Fibroblast of lung (primary cell): ENCODE data around the gene ZNF135. TPM values are rescaled to one million over a fixed set of nuclear protein-coding genes. Genes with fewer than 3 reads are reported as not detected.

Experiments used
- DNase-seq, 2 donors: peaks; one replicate each; pipeline versions ENCODE4 v3.0.0 to v3.0.0-alpha.2; 2010; ENCODE audit warnings: low read depth in 2 of 2
- H2AFZ ChIP-seq: 2 replicates; pipeline ENCODE4 v1.5.1; 2012; ENCODE audit warnings: low read length, control low read depth, inconsistent platforms
- H3K27ac ChIP-seq: 2 replicates; pipeline ENCODE4 v1.5.1; 2011; ENCODE audit warnings: low read length, control low read depth; ENCODE audit not compliant: insufficient read depth
- H3K27me3 ChIP-seq: 2 replicates; pipeline ENCODE4 v1.5.1; 2011; ENCODE audit warnings: mild to moderate bottlenecking, low read length; ENCODE audit not compliant: control insufficient read depth, insufficient read depth
- H3K36me3 ChIP-seq: 2 replicates; pipeline ENCODE4 v1.5.1; 2011; ENCODE audit warnings: low read length; ENCODE audit not compliant: control insufficient read depth, insufficient read depth
- H3K4me1 ChIP-seq: 2 replicates; pipeline ENCODE4 v1.5.1; 2011; ENCODE audit warnings: low read length; ENCODE audit not compliant: control insufficient read depth, insufficient read depth; ENCODE audit errors: extremely low read depth
- H3K4me2 ChIP-seq: 2 replicates; pipeline ENCODE4 v1.5.1; 2011; ENCODE audit warnings: low read length, control low read depth; ENCODE audit not compliant: insufficient read depth; ENCODE audit errors: extremely low read depth
- H3K4me3 ChIP-seq, 4 experiments: fragments of 200-600 bp in 1 of 4; sonication (generic) in 1 of 4; replicated peaks in 1 of 4; 2 replicates each; pipeline ENCODE4 v1.5.1; 2011 to 2016; ENCODE audit warnings: low read length in 4 of 4, low read depth in 3 of 4, mild to moderate bottlenecking in 3 of 4, control low read depth in 2 of 4, inconsistent platforms in 1 of 4, mixed read lengths in 1 of 4; ENCODE audit not compliant: insufficient read depth in 1 of 4; ENCODE audit errors: control extremely low read depth in 1 of 4
- H3K79me2 ChIP-seq: 2 replicates; pipeline ENCODE4 v1.5.1; 2012; ENCODE audit warnings: mild to moderate bottlenecking, low read length, inconsistent platforms; ENCODE audit not compliant: control insufficient read depth, insufficient read depth
- H3K9ac ChIP-seq: 2 replicates; pipeline ENCODE4 v1.5.1; 2011; ENCODE audit warnings: mild to moderate bottlenecking, low read length, control low read depth; ENCODE audit not compliant: insufficient read depth
- H3K9me3 ChIP-seq: 2 replicates; pipeline ENCODE4 v1.5.1; 2012; ENCODE audit warnings: low read depth, low read length; ENCODE audit not compliant: control insufficient read depth, insufficient read depth
- H4K20me1 ChIP-seq: 2 replicates; pipeline ENCODE4 v1.5.1; 2011; ENCODE audit warnings: low read length; ENCODE audit not compliant: control insufficient read depth, insufficient read depth; ENCODE audit errors: extremely low read depth
- CTCF ChIP-seq, 2 donors: IDR thresholded peaks in 1 of 2; conservative IDR thresholded peaks in 1 of 2; 1 replicate in 1 of 2; 2 replicates in 1 of 2; pipeline ENCODE4 v1.5.1; 2011 to 2012; ENCODE audit warnings: low read length in 2 of 2, control low read depth in 1 of 2, inconsistent platforms in 1 of 2, low read depth in 1 of 2, mild to moderate bottlenecking in 1 of 2
- EZH2 ChIP-seq: IDR thresholded peaks from 2 replicates; pipeline ENCODE4 v1.5.1; 2012; ENCODE audit warnings: low read length, control low read depth, mild to moderate bottlenecking; ENCODE audit errors: missing control alignments
- polyA minus RNA-seq: library from RNA; depleted of rRNA, polyadenylated mRNA; stranded (reverse); fragments of >200 nt; gene quantifications from 2 replicates; pipeline ENCODE4 v1.2.3, GENCODE V29; 2011; ENCODE audit warnings: low replicate concordance
- polyA plus RNA-seq, 2 donors: library from polyadenylated mRNA; depleted of rRNA in 1 of 2; stranded (reverse) in 1 of 2; unstranded in 1 of 2; fragments of >200 nt; gene quantifications; 2 replicates each; pipeline ENCODE4 v1.2.1, GENCODE V29; 2011 to 2012; ENCODE audit warnings: missing spikeins in 1 of 2
- total RNA-seq: library from RNA; depleted of rRNA; stranded (reverse); fragments of >200 nt; gene quantifications from 2 replicates; pipeline ENCODE4 v1.2.1, GENCODE V29; 2014

The ZNF135 gene
- total RNA-seq = 6.2 and 11.2 TPM in 2 replicates
- 5.6 and 6.6 TPM in 2 replicates for polyA plus RNA-seq
- 3.1 and 3.2 TPM in 2 replicates for polyA plus RNA-seq (2012)
- polyA minus RNA-seq = 1.1 and 7.4 TPM in 2 replicates

GRCh38 chr19:58059003-58059670 is at the start of gene ZNF135:
Gene ZNF135, plus strand, starts transcription at chr19:58059282. Its CDS starts 721 bp downstream, at chr19:58060003.
- H3K36me3 ChIP-seq = no peaks in the 10 kb centered on the region
- H3K27ac ChIP-seq = peak within 1 kb of the TSS; percentile 59
- H3K79me2 ChIP-seq = no peaks in the 10 kb centered on the region
- H2AFZ ChIP-seq = peak within 1 kb of the TSS; percentile 93
- no peaks in the 10 kb centered on the region for H3K9me3 ChIP-seq
- H3K4me3 ChIP-seq = peak within 1 kb of the TSS; percentile 49 to 63 (median 54)
- peak; percentile 86 to 90 for DNase-seq
- no peaks in the 10 kb centered on the region for H4K20me1 ChIP-seq
- peak within 1 kb of the TSS; percentile 67 for H3K9ac ChIP-seq
- TF ChIP-seq EZH2 (no peak), CTCF (conservative IDR thresholded peaks at IDR 0.05 in 1 of 2, IDR thresholded peaks at IDR 0.05 in 1 of 2; ENCODE audit: low read depth in 1 of 2, low read length in 2 of 2) (no peak)
- no peaks in the 10 kb centered on the region for H3K27me3 ChIP-seq
- peaks cover 2% of the 10 kb centered on the region for H3K4me1 ChIP-seq
- peak within 1 kb of the TSS; percentile 64 for H3K4me2 ChIP-seq

GRCh38 chr19:58009301-58009665 is 49.8 kb upstream of the ZNF135 start:
- TF ChIP-seq CTCF (conservative IDR thresholded peaks at IDR 0.05 in 1 of 2, IDR thresholded peaks at IDR 0.05 in 1 of 2; ENCODE audit: low read depth in 1 of 2, low read length in 2 of 2) (no peak), EZH2 (no peak)
- Histone ChIP-seq H3K27ac (peak overlapping the region; percentile 26), H4K20me1 (no peaks in the 10 kb centered on the region), H3K9ac (no peak overlapping the region), H3K4me2 (peak overlapping the region; percentile 63), H3K36me3 (peaks cover 5% of the 10 kb centered on the region), H2AFZ (no peak overlapping the region), H3K9me3 (peaks cover 2% of the 10 kb centered on the region), H3K4me3 (peak overlapping the region in 3 of 4 experiments; percentile 6 to 56 (median 6)), H3K27me3 (no peaks in the 10 kb centered on the region), H3K79me2 (no peaks in the 10 kb centered on the region), H3K4me1 (no peaks in the 10 kb centered on the region)
- DNase-seq = no peak

GRCh38 chr19:58009666-58010301 is 49.3 kb upstream of the ZNF135 start:
- H3K9ac ChIP-seq = peak overlapping the region; percentile 20
- DNase-seq = peak; percentile 81 to 88
- no peaks in the 10 kb centered on the region for H3K4me1 ChIP-seq
- H4K20me1 ChIP-seq = no peaks in the 10 kb centered on the region
- peak overlapping the region; percentile 54 for H2AFZ ChIP-seq
- no peak for TF ChIP-seq EZH2
- no peak for TF ChIP-seq CTCF (conservative IDR thresholded peaks at IDR 0.05 in 1 of 2, IDR thresholded peaks at IDR 0.05 in 1 of 2; ENCODE audit: low read depth in 1 of 2, low read length in 2 of 2)
- H3K9me3 ChIP-seq = peaks cover 2% of the 10 kb centered on the region
- peaks cover 3% of the 10 kb centered on the region for H3K36me3 ChIP-seq
- H3K79me2 ChIP-seq = no peaks in the 10 kb centered on the region
- peak overlapping the region; percentile 47 for H3K27ac ChIP-seq
- no peaks in the 10 kb centered on the region for H3K27me3 ChIP-seq
- H3K4me3 ChIP-seq = peak overlapping the region; percentile 6 to 56 (median 33)
- peak overlapping the region; percentile 63 for H3K4me2 ChIP-seq
